Right renal cortex interstitium (tissue), 3 donors: ENCODE data around the gene SAA1. TPM values are rescaled to one million over a fixed set of nuclear protein-coding genes. Genes with fewer than 3 reads are reported as not detected.
"Not testable (repeated sequence)": the region's sequence is repeated elsewhere in the genome, so short reads cannot be mapped to it uniquely, and the experiment has no call there.

Source experiments
- DNase-seq, 3 donors: peaks; one replicate each; pipeline ENCODE4 v3.0.0-alpha.2; 2013; ENCODE audit warnings: low read depth in 3 of 3, low spot score in 2 of 3
- polyA plus RNA-seq, 3 donors: library from polyadenylated mRNA; unstranded; fragments of 120-200 nt; gene quantifications; one replicate each; pipeline ENCODE4 v1.2.1, GENCODE V29; 2013; ENCODE audit not compliant: insufficient read length in 3 of 3

Gene SAA1
- polyA plus RNA-seq, 3 donors: not detected

GRCh38 chr11:18254781-18255361 lies 11.2 kb upstream of the SAA1 start:
- DNase-seq: no peak

- no peak for DNase-seq
Observed at GRCh38 chr11:18259259-18259658, 6.8 kb upstream of the SAA1 start.

GRCh38 chr11:18261721-18262120 lies 4.3 kb upstream of the SAA1 start:
- DNase-seq: no peak

GRCh38 chr11:18262681-18263350 lies 3.2 kb upstream of the SAA1 start:
- DNase-seq: not testable (repeated sequence)

GRCh38 chr11:18264035-18264434 lies 2.0 kb upstream of the SAA1 start:
- DNase-seq: no peak

- no peak for DNase-seq
Observed at GRCh38 chr11:18264677-18265555, 1.1 kb upstream of the SAA1 start.

GRCh38 chr11:18267335-18268133 lies 1.5 kb downstream of the SAA1 start:
- DNase-seq: not testable (repeated sequence)

GRCh38 chr11:18269252-18269651 lies 3.2 kb downstream of the SAA1 start:
- not testable (repeated sequence) for DNase-seq

GRCh38 chr11:18270102-18270501 lies 4.0 kb downstream of the SAA1 start:
- DNase-seq: no peak

- DNase-seq: no peak
Observed at GRCh38 chr11:18271206-18271605, 5.1 kb downstream of the SAA1 start.

- DNase-seq: no peak
Observed at GRCh38 chr11:18277565-18278271, 11.7 kb downstream of the SAA1 start.

GRCh38 chr11:18280438-18281045 lies 14.5 kb downstream of the SAA1 start:
- no peak for DNase-seq

- DNase-seq: no peak
Observed at GRCh38 chr11:18282626-18283025, 16.6 kb downstream of the SAA1 start.

- DNase-seq: no peak
Observed at GRCh38 chr11:18285841-18286240, 19.8 kb downstream of the SAA1 start.

- no peak for DNase-seq
Observed at GRCh38 chr11:18288911-18289310, 22.8 kb downstream of the SAA1 start.

- no peak for DNase-seq
Observed at GRCh38 chr11:18294862-18295261, 28.8 kb downstream of the SAA1 start.

- no peak for DNase-seq
Observed at GRCh38 chr11:18295316-18295715, 29.3 kb downstream of the SAA1 start.

- DNase-seq: no peak
Observed at GRCh38 chr11:18299721-18300120, 33.7 kb downstream of the SAA1 start.

- DNase-seq: no peak
Observed at GRCh38 chr11:18304745-18305144, 38.7 kb downstream of the SAA1 start.
